GM12878 (cell line): ENCODE results near the gene KCNH6. TPM values are rescaled to one million over a fixed set of nuclear protein-coding genes. Genes with fewer than 3 reads are reported as not detected.

Source experiments
- ATAC-seq: fragments of 200-7000 bp; cut with Tn5 transposase; 3 replicates; pipeline ENCODE4 v1.9.1; 2020; ENCODE audit warnings: mild to moderate bottlenecking, moderate library complexity
- BruUV-seq: library from RNA; stranded (reverse); fragments of 400-500 nt; replicated peaks from 2 replicates; lab custom pipeline; 2021; lab: Mats Ljungman, UMichigan
- CTCF ChIA-PET: fragments of 300-600 bp; sonication (Branson Sonifier 250); formaldehyde crosslinking; extraction: SDS; loops from one replicate; lab custom pipeline; 2021; ENCODE audit warnings: inconsistent platforms; lab: Yijun Ruan, JAX
- POLR2A ChIA-PET: fragments of 350-600 bp; formaldehyde crosslinking; extraction: SDS; loops from one replicate; lab custom pipeline; 2021; ENCODE audit warnings: inconsistent platforms; lab: Charles Lee
- RAD21 ChIA-PET: fragments of 300-600 bp; sonication (Branson Sonifier 250); formaldehyde crosslinking; loops from one replicate; lab custom pipeline; 2023; ENCODE audit warnings: antibody characterized with exemption; ENCODE audit not compliant: unreplicated experiment; lab: Charles Lee
- SMC1A ChIA-PET: fragments of 300-600 bp; sonication (Branson Sonifier 250); formaldehyde crosslinking; loops from one replicate; lab custom pipeline; 2023; ENCODE audit not compliant: unreplicated experiment, uncharacterized antibody; lab: Charles Lee
- DNase-seq: peaks from one replicate; pipeline ENCODE4 v3.0.0-alpha.2; 2011; ENCODE audit warnings: low read depth, low spot score
- FAIRE-seq: peaks from 3 replicates; lab custom pipeline; 2011; peaks lifted over from hg19 to GRCh38; lab: Jason Lieb, UNC
- H2AFZ ChIP-seq: 2 replicates; pipeline ENCODE4 v1.6.0; 2011; ENCODE audit warnings: low read depth, low read length, control low read depth; ENCODE audit not compliant: control insufficient read depth
- H3K27ac ChIP-seq: 2 replicates; pipeline ENCODE4 v1.5.1; 2011; ENCODE audit warnings: control low read depth; ENCODE audit not compliant: control insufficient read depth, insufficient read depth
- H3K27me3 ChIP-seq, 2 experiments: replicated peaks in 1 of 2; 2 replicates each; pipeline versions ENCODE4 v1.6.0 to v1.6.1; 2011; ENCODE audit warnings: low read length in 1 of 2; ENCODE audit not compliant: control insufficient read depth in 2 of 2, insufficient read depth in 2 of 2
- H3K36me3 ChIP-seq, 2 experiments: 2 replicates each; pipeline ENCODE4 v1.5.1; 2011; ENCODE audit warnings: low read length in 1 of 2; ENCODE audit not compliant: control insufficient read depth in 2 of 2, insufficient read depth in 2 of 2
- H3K4me1 ChIP-seq: 2 replicates; pipeline ENCODE4 v1.6.1; 2011; ENCODE audit warnings: mild to moderate bottlenecking, low read length, moderate library complexity, mixed read lengths; ENCODE audit not compliant: control insufficient read depth, insufficient read depth
- H3K4me2 ChIP-seq: 2 replicates; pipeline ENCODE4 v1.6.0; 2011; ENCODE audit warnings: control low read depth; ENCODE audit not compliant: control insufficient read depth, insufficient read depth
- H3K4me3 ChIP-seq: fragments of 200-600 bp; sonication (generic); 2 replicates; pipeline ENCODE4 v1.5.1; 2016
- H3K79me2 ChIP-seq: 2 replicates; pipeline ENCODE4 v1.6.0; 2011; ENCODE audit warnings: low read length; ENCODE audit not compliant: control insufficient read depth, insufficient read depth
- H3K9ac ChIP-seq: 2 replicates; pipeline ENCODE4 v1.8.0; 2011; ENCODE audit warnings: low read length, control low read depth, mixed read lengths; ENCODE audit not compliant: control insufficient read depth, insufficient read depth
- H3K9me3 ChIP-seq: replicated peaks from 3 replicates; pipeline ENCODE4 v1.5.1; 2011; ENCODE audit warnings: mild to moderate bottlenecking, low read length; ENCODE audit not compliant: control insufficient read depth, insufficient read depth
- H4K20me1 ChIP-seq: 2 replicates; pipeline ENCODE4 v1.6.0; 2011; ENCODE audit not compliant: control insufficient read depth, insufficient read depth
- CHD4 ChIP-seq: fragments of 200-600 bp; sonication (generic); IDR thresholded peaks from 2 replicates; pipeline ENCODE4 v1.6.1; 2016; ENCODE audit warnings: mild to moderate bottlenecking
- DPF2 ChIP-seq: fragments of 450-650 bp; IDR thresholded peaks from 2 replicates; pipeline ENCODE4 v1.6.1; 2017; ENCODE audit warnings: mild to moderate bottlenecking
- KDM1A ChIP-seq: fragments of 200-600 bp; sonication (generic); IDR thresholded peaks from 2 replicates; pipeline ENCODE4 v1.6.1; 2016; ENCODE audit warnings: borderline replicate concordance
- KLF5 ChIP-seq: fragments of 450-650 bp; IDR thresholded peaks from 2 replicates; pipeline ENCODE4 v1.6.1; 2014; ENCODE audit warnings: mild to moderate bottlenecking; ENCODE audit not compliant: partially characterized antibody
- MYC ChIP-seq: IDR thresholded peaks from 2 replicates; pipeline ENCODE4 v1.6.1; 2011; ENCODE audit warnings: mild to moderate bottlenecking, low read length, moderate library complexity, inconsistent platforms; ENCODE audit not compliant: insufficient read depth, insufficient replicate concordance, insufficient read length, severe bottlenecking
- STAT1 ChIP-seq: fragments of 450-650 bp; conservative IDR thresholded peaks from 2 replicates; pipeline ENCODE4 v1.6.1; 2014; ENCODE audit warnings: antibody characterized with exemption, mild to moderate bottlenecking
- ZBED1 ChIP-seq: IDR thresholded peaks from 2 replicates; pipeline ENCODE4 v1.6.1; 2016; ENCODE audit warnings: borderline replicate concordance
- WGBS: methylation state at CpG from one replicate; pipeline ENCODE4 v1.1.6; 2016; ENCODE audit warnings: low lambda C conversion rate; ENCODE audit not compliant: insufficient replicate concordance, insufficient coverage; ENCODE audit errors: missing lambda C conversion rate; 5-methylcytosine and 5-hydroxymethylcytosine counted together
- in situ Hi-C: fragments of 300-500 bp; cut with MboI; formaldehyde crosslinking; loops from 9 replicates; pipeline ENCODE4 v1.14.3; 2018; ENCODE audit warnings: mixed read lengths
- intact Hi-C: fragments of 100-400 bp; cut with micrococcal nuclease; formaldehyde crosslinking; loops from one replicate; pipeline ENCODE4 v1.14.2; 2022; ENCODE audit not compliant: unreplicated experiment
- polyA plus RNA-seq, 11 experiments: library from polyadenylated mRNA; depleted of rRNA in 4 of 11; unstranded in 6 of 11; stranded (reverse) in 5 of 11; fragments of >200 nt; fragmentation: Nextera tagmentation in 4 of 11; fragmentation: Illumina TruSeq in 1 of 11; extraction: Ambion mirVana in 4 of 11; extraction: Trizol in 1 of 11; gene quantifications; 1 replicate in 1 of 11; 2 replicates in 10 of 11; pipeline versions ENCODE4 v1.2.1 to v1.2.3, GENCODE V29; 2011 to 2016; ENCODE audit warnings: inconsistent platforms in 2 of 11, missing spikeins in 2 of 11, low read depth in 1 of 11
- total RNA-seq, 4 experiments: library from RNA; depleted of rRNA in 3 of 4; stranded (reverse); fragments of >200 nt in 3 of 4; fragmentation: Illumina TruSeq in 1 of 4; extraction: Trizol in 1 of 4; gene quantifications; 2 replicates each; pipeline versions ENCODE4 v1.2.1 to v1.2.3, GENCODE V29; 2013 to 2021
- TF ChIP-seq, protein P1 (sequence below): fragments of 450-650 bp; IDR thresholded peaks from 2 replicates; pipeline ENCODE4 v1.6.1; 2014; ENCODE audit warnings: mild to moderate bottlenecking
- TF ChIP-seq, protein P2 (sequence below): fragments of 450-650 bp; conservative IDR thresholded peaks from 2 replicates; pipeline ENCODE4 v1.6.1; 2017; ENCODE audit warnings: mild to moderate bottlenecking, moderate library complexity
- TF ChIP-seq, protein P3 (sequence below): IDR thresholded peaks from 2 replicates; pipeline ENCODE4 v1.6.1; 2012; ENCODE audit warnings: low read depth, low read length, improper control_type of control experiment

The KCNH6 gene
- total and polyA plus RNA-seq, 10 of the 15 experiments (the other 5 are each of a cell fraction or from before 2014, with no cell fraction given): not detected

DNA sequence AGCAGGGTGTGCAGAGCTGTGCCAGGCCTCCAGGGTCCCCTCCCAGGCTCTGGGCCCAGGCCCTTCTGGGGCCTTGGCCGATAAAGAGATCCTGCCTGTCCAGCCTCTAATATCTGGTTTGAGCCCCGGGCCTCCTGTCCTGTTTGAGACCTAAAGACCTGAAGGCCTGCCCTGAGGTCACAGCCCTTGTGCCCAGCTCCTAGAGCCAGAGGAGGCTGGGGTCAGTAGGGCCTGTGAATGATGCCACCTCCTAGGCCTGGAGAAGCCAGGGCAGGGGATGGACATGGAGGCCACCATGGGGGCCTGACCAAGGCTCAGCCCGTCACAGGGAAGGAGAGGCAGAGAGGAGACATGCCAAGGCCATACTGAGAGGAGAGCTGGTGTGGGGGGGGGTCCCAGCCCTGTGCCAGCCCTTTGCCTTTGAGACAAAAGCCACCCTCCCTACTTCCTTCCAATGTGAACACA is 7.4 kb downstream of the KCNH6 start:
- H3K27me3 ChIP-seq: no peaks in the 10 kb centered on the region
- no peaks in the 10 kb centered on the region for H3K4me1 ChIP-seq
- H4K20me1 ChIP-seq: no peaks in the 10 kb centered on the region
- ChIA-PET CTCF (interaction anchor here (0.8 kb wide), 1 partner anchor 25 kb away, joined by 3 read pairs; no protein-coding TSS in a partner anchor), SMC1A (interaction anchor here (0.9 kb wide), 1 partner anchor 71 kb away, joined by 3 read pairs; no protein-coding TSS in a partner anchor), RAD21 (no interaction called here), POLR2A (no interaction called here)
- TF ChIP-seq CHD4 (no peak), MYC (no peak), KDM1A (no peak), ZBED1 (no peak), DPF2 (no peak), KLF5 (no peak), STAT1 (no peak)
- TF ChIP-seq, protein P1, sequence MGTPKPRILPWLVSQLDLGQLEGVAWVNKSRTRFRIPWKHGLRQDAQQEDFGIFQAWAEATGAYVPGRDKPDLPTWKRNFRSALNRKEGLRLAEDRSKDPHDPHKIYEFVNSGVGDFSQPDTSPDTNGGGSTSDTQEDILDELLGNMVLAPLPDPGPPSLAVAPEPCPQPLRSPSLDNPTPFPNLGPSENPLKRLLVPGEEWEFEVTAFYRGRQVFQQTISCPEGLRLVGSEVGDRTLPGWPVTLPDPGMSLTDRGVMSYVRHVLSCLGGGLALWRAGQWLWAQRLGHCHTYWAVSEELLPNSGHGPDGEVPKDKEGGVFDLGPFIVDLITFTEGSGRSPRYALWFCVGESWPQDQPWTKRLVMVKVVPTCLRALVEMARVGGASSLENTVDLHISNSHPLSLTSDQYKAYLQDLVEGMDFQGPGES: no peak
- TF ChIP-seq, protein P2, sequence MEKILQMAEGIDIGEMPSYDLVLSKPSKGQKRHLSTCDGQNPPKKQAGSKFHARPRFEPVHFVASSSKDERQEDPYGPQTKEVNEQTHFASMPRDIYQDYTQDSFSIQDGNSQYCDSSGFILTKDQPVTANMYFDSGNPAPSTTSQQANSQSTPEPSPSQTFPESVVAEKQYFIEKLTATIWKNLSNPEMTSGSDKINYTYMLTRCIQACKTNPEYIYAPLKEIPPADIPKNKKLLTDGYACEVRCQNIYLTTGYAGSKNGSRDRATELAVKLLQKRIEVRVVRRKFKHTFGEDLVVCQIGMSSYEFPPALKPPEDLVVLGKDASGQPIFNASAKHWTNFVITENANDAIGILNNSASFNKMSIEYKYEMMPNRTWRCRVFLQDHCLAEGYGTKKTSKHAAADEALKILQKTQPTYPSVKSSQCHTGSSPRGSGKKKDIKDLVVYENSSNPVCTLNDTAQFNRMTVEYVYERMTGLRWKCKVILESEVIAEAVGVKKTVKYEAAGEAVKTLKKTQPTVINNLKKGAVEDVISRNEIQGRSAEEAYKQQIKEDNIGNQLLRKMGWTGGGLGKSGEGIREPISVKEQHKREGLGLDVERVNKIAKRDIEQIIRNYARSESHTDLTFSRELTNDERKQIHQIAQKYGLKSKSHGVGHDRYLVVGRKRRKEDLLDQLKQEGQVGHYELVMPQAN: no peak
- TF ChIP-seq, protein P3, sequence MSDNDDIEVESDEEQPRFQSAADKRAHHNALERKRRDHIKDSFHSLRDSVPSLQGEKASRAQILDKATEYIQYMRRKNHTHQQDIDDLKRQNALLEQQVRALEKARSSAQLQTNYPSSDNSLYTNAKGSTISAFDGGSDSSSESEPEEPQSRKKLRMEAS: no peak
- intact Hi-C loops (no loop called here), in situ Hi-C loops (no loop called here)
- no peak overlapping the region for H3K27ac ChIP-seq
- 0% methylated on average over 3 of the region's 3 CpGs for WGBS
- no peak overlapping the region for H3K4me3 ChIP-seq
- H3K4me2 ChIP-seq: no peak overlapping the region
- H2AFZ ChIP-seq: no peak overlapping the region
- H3K36me3 ChIP-seq: no peaks in the 10 kb centered on the region
- FAIRE-seq (no peak), ATAC-seq (no peak), DNase-seq (no peak)
- BruUV-seq: no TSS peak
- no peaks in the 10 kb centered on the region for H3K9me3 ChIP-seq
- no peak overlapping the region for H3K9ac ChIP-seq
- no peaks in the 10 kb centered on the region for H3K79me2 ChIP-seq
